K562 (cell line): Measurements from ENCODE around the gene ZNF689. TPM values are rescaled to one million over a fixed set of nuclear protein-coding genes. Genes with fewer than 3 reads are reported as not detected.

Experiments
- ATAC-seq: fragments of 200-7000 bp; cut with Tn5 transposase; 3 replicates; pipeline ENCODE4 v1.9.1; 2020; ENCODE audit warnings: moderate library complexity
- BruUV-seq: library from RNA; stranded (reverse); fragments of 400-500 nt; replicated peaks from 2 replicates; lab custom pipeline; 2021; lab: Mats Ljungman, UMichigan
- CTCF ChIA-PET: fragments of 300-600 bp; formaldehyde crosslinking; extraction: SDS; loops from one replicate; lab custom pipeline; 2021; ENCODE audit warnings: low intra/inter-chr PET ratio; lab: Yijun Ruan, JAX
- POLR2A ChIA-PET: fragments of 300-600, 350-650 bp; sonication (Branson Sonifier 250); formaldehyde crosslinking; extraction: SDS; loops from one replicate; lab custom pipeline; 2021; ENCODE audit warnings: antibody characterized with exemption, inconsistent platforms; lab: Yijun Ruan, JAX
- DNase-seq, 4 experiments: peaks; one replicate each; pipeline versions ENCODE4 v3.0.0 to v3.0.0-alpha.2; 2011 to 2018; ENCODE audit warnings: low spot score in 3 of 4, mixed read lengths in 3 of 4; ENCODE audit errors: extremely low read depth in 1 of 4
- FAIRE-seq: peaks from 2 replicates; lab custom pipeline; 2011; peaks lifted over from hg19 to GRCh38; lab: Jason Lieb, UNC
- H2AFZ ChIP-seq: 2 replicates; pipeline ENCODE4 v1.6.0; 2011; ENCODE audit warnings: low read depth, low read length, control low read depth, inconsistent platforms
- H3K27ac ChIP-seq: fragments of 200-600 bp; 3 replicates; pipeline ENCODE4 v1.8.0; 2011; ENCODE audit warnings: low read depth, mild to moderate bottlenecking, control low read depth, inconsistent platforms, low read length, moderate library complexity, mixed read lengths; ENCODE audit errors: extremely low read depth
- H3K27me3 ChIP-seq, 2 experiments: fragments of 300-600 bp in 1 of 2; 2 replicates in 1 of 2; 3 replicates in 1 of 2; pipeline versions ENCODE4 v1.6.0 to v1.8.0; 2011; ENCODE audit warnings: inconsistent platforms in 2 of 2, low read length in 2 of 2, mild to moderate bottlenecking in 1 of 2, mixed read lengths in 1 of 2, moderate library complexity in 1 of 2; ENCODE audit not compliant: control insufficient read depth in 2 of 2, insufficient read depth in 2 of 2
- H3K36me3 ChIP-seq: fragments of 300-600 bp; 3 replicates; pipeline ENCODE4 v1.8.0; 2011; ENCODE audit warnings: mild to moderate bottlenecking, low read length, inconsistent platforms; ENCODE audit not compliant: control insufficient read depth, insufficient read depth
- H3K4me1 ChIP-seq, 2 experiments: fragments of 200-600 bp in 1 of 2; replicated peaks in 1 of 2; 2 replicates in 1 of 2; 3 replicates in 1 of 2; pipeline versions ENCODE4 v1.5.1 to v1.8.0; 2011; ENCODE audit warnings: inconsistent platforms in 2 of 2, low read length in 2 of 2, mild to moderate bottlenecking in 1 of 2, mixed read lengths in 1 of 2, moderate library complexity in 1 of 2; ENCODE audit not compliant: control insufficient read depth in 2 of 2, insufficient read depth in 2 of 2
- H3K4me2 ChIP-seq: 2 replicates; pipeline ENCODE4 v1.6.1; 2011; ENCODE audit warnings: low read length, control low read depth, inconsistent platforms, mixed read lengths; ENCODE audit not compliant: insufficient read depth
- H3K4me3 ChIP-seq: fragments of 200-600 bp; sonication (generic), shearing (Covaris generic); 2 replicates; pipeline ENCODE4 v1.5.1; 2016; ENCODE audit warnings: control low read depth, inconsistent platforms
- H3K79me2 ChIP-seq: fragments of 200-600 bp; 3 replicates; pipeline ENCODE4 v1.8.0; 2011; ENCODE audit warnings: low read length, inconsistent platforms; ENCODE audit not compliant: control insufficient read depth, insufficient read depth
- H3K9ac ChIP-seq, 2 experiments: 2 replicates each; pipeline versions ENCODE4 v1.6.0 to v1.6.1; 2011; ENCODE audit warnings: low read depth in 2 of 2, low read length in 2 of 2, control low read depth in 1 of 2, inconsistent platforms in 1 of 2, mild to moderate bottlenecking in 1 of 2, mixed read lengths in 1 of 2; ENCODE audit not compliant: insufficient read depth in 1 of 2
- H3K9me1 ChIP-seq: one replicate; pipeline ENCODE4 v1.6.0; 2011; ENCODE audit warnings: inconsistent platforms, mild to moderate bottlenecking, low read length, moderate library complexity; ENCODE audit not compliant: control insufficient read depth, insufficient read depth
- H3K9me3 ChIP-seq: replicated peaks from 2 replicates; pipeline ENCODE4 v1.5.1; 2011; ENCODE audit warnings: low read depth, low read length, inconsistent platforms; ENCODE audit not compliant: control insufficient read depth, insufficient read depth
- H4K20me1 ChIP-seq: replicated peaks from 2 replicates; pipeline ENCODE4 v1.6.1; 2011; ENCODE audit warnings: low read length, inconsistent platforms, mixed read lengths; ENCODE audit not compliant: control insufficient read depth, insufficient read depth
- BRD4 ChIP-seq: fragments of 200-600 bp; sonication (generic); IDR thresholded peaks from 2 replicates; pipeline ENCODE4 v1.6.1; 2017; ENCODE audit warnings: inconsistent platforms
- CC2D1A ChIP-seq: fragments of 450-650 bp; IDR thresholded peaks from 2 replicates; pipeline ENCODE4 v1.6.1; 2017; ENCODE audit warnings: mild to moderate bottlenecking
- CEBPB ChIP-seq: fragments of 450-650 bp; IDR thresholded peaks from 2 replicates; pipeline ENCODE4 v1.6.1; 2016; ENCODE audit warnings: missing genetic modification characterization, missing compliant biosample characterization
- CREB1 ChIP-seq, 2 experiments: sonication (generic) in 1 of 2; formaldehyde crosslinking in 1 of 2; IDR thresholded peaks; 2 replicates each; pipeline versions ENCODE4 v1.6.1 to v1.8.0; 2012 to 2022; ENCODE audit warnings: inconsistent platforms in 1 of 2, mild to moderate bottlenecking in 1 of 2, missing genetic modification reagents in 1 of 2, moderate library complexity in 1 of 2
- FOS ChIP-seq: IDR thresholded peaks from 3 replicates; pipeline ENCODE4 v1.6.1; 2011; ENCODE audit not compliant: insufficient read length; ENCODE audit errors: extremely low read depth
- KDM4B ChIP-seq, 2 experiments: fragments of 450-650 bp in 1 of 2; sonication (generic) in 1 of 2; IDR thresholded peaks; 2 replicates each; pipeline ENCODE4 v1.6.1; 2016 to 2017; ENCODE audit warnings: borderline replicate concordance in 2 of 2, antibody characterized with exemption in 1 of 2, low read depth in 1 of 2, mild to moderate bottlenecking in 1 of 2
- KLF1 ChIP-seq: fragments of 450-650 bp; IDR thresholded peaks from 2 replicates; pipeline ENCODE4 v1.6.1; 2016; ENCODE audit warnings: missing genetic modification characterization, missing compliant biosample characterization
- TAF9B ChIP-seq: fragments of 450-650 bp; IDR thresholded peaks from 2 replicates; pipeline ENCODE4 v1.6.1; 2018; ENCODE audit warnings: mild to moderate bottlenecking; ENCODE audit not compliant: partially characterized antibody
- U2AF2 ChIP-seq: fragments of 200-400 bp; formaldehyde crosslinking; optimal IDR thresholded peaks from 2 replicates; pipeline ENCODE3; 2017; ENCODE audit warnings: low read depth, mild to moderate bottlenecking, low read length
- ZEB2 ChIP-seq: fragments of 450-650 bp; IDR thresholded peaks from 2 replicates; pipeline ENCODE4 v1.6.1; 2016
- ZNF143 ChIP-seq: sonication (generic); formaldehyde crosslinking; IDR thresholded peaks from 2 replicates; pipeline ENCODE4 v1.9.0; 2022; ENCODE audit warnings: mild to moderate bottlenecking, missing genetic modification reagents
- ZNF197 ChIP-seq: fragments of 200-800 bp; sonication (Bioruptor generic); IDR thresholded peaks from 2 replicates; pipeline ENCODE4 v1.6.1; 2016; ENCODE audit warnings: low read depth, missing genetic modification characterization, missing compliant biosample characterization
- ZNF445 ChIP-seq: fragments of 250-450 bp; sonication (Bioruptor Pico); IDR thresholded peaks from 2 replicates; pipeline ENCODE4 v1.4.0; 2020; ENCODE audit warnings: low read depth, mild to moderate bottlenecking, moderate library complexity
- WGBS: fragments of 100-300 bp; shearing (Covaris generic); methylation state at CpG from one replicate; pipeline ENCODE4 v1.1.6; 2016; ENCODE audit warnings: low coverage, mixed read lengths; ENCODE audit not compliant: insufficient coverage; ENCODE audit errors: missing lambda C conversion rate; 5-methylcytosine and 5-hydroxymethylcytosine counted together
- in situ Hi-C: fragments of 300-500 bp; cut with MboI; formaldehyde crosslinking; loops from 4 replicates; pipeline ENCODE4 v1.15.0; 2018; ENCODE audit warnings: inconsistent platforms, mixed read lengths
- intact Hi-C: fragments of 100-400 bp; cut with micrococcal nuclease; formaldehyde crosslinking; loops from 2 replicates; pipeline ENCODE4 v1.14.2; 2022
- polyA plus RNA-seq, 8 experiments: library from polyadenylated mRNA; depleted of rRNA in 4 of 8; stranded (reverse) in 5 of 8; unstranded in 3 of 8; fragments of >200 nt; fragmentation: Nextera tagmentation in 2 of 8; fragmentation: Illumina TruSeq in 1 of 8; extraction: Ambion mirVana in 2 of 8; extraction: Trizol in 1 of 8; gene quantifications; 2 replicates each; pipeline versions ENCODE4 v1.2.1 to v1.2.3, GENCODE V29; 2011 to 2014; ENCODE audit warnings: inconsistent platforms in 1 of 8, missing spikeins in 1 of 8
- total RNA-seq, 7 experiments: library from RNA; depleted of rRNA in 6 of 7; stranded (reverse); fragments of >200 nt in 6 of 7; fragmentation: Illumina TruSeq in 2 of 7; extraction: Trizol in 2 of 7; gene quantifications; 2 replicates each; pipeline versions ENCODE4 v1.2.1 to v1.2.3, GENCODE V29; 2011 to 2021; ENCODE audit warnings: low replicate concordance in 1 of 7
- TF ChIP-seq, protein P1 (sequence below): fragments of 250-450 bp; sonication (Bioruptor Pico); IDR thresholded peaks from 2 replicates; pipeline ENCODE4 v1.8.0; 2021; ENCODE audit warnings: borderline replicate concordance, mild to moderate bottlenecking, moderate library complexity; ENCODE audit not compliant: poor library complexity, severe bottlenecking
- TF ChIP-seq, protein P2 (sequence below): fragments of 250-450 bp; sonication (Bioruptor Pico); IDR thresholded peaks from 2 replicates; pipeline ENCODE4 v1.8.0; 2022; ENCODE audit warnings: inconsistent platforms
- TF ChIP-seq, protein P3 (sequence below): sonication (generic); formaldehyde crosslinking; IDR thresholded peaks from 2 replicates; pipeline ENCODE4 v1.8.1; 2023; ENCODE audit warnings: mild to moderate bottlenecking, missing genetic modification reagents

The ZNF689 gene
- total and polyA plus RNA-seq, 9 of the 15 experiments (the other 6 are each of a cell fraction or from before 2014, with no cell fraction given): 5.4 to 15.4 (median 10.8) TPM

DNA sequence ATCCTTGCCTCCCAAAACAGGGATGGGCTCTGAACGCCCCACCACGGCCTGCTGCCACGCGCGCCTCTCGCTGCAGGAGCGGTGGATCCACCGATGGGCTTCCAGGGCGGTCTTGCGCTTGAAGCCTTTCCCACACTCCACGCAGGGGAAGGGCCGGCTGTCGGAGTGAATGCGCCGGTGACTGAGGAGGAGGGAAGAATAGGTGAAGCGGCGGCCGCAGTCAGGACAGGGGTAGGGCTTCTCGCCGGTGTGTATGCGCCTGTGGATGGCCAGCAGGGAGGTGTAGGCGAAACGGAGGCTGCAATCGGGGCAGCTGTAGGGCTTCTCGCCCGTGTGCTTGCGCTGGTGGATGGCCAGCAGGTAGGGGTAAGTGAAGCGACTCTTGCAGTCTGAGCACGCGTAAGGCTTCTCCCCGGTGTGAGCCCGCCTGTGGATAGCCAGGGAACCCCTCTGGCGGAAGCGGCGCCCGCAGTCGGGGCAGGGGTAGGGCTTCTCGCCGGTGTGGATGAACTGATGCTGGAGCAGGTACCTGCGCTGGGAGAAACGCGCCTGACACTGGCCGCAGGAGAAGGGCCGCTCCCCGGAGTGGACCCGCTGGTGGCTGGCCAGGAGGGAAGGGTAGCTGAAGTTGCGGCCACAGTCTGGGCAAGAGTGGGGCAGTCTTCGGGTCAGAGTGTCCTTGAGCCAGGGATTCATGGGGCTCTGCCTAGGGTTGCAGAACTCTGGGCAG, 27.4 kb downstream of the ZNF689 start (continued):
- TF ChIP-seq, protein P1, sequence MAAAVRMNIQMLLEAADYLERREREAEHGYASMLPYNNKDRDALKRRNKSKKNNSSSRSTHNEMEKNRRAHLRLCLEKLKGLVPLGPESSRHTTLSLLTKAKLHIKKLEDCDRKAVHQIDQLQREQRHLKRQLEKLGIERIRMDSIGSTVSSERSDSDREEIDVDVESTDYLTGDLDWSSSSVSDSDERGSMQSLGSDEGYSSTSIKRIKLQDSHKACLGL (CRISPR knock-in tag): no peak
- TF ChIP-seq FOS (no peak), U2AF2 (no peak), ZNF445 (no peak)

DNA sequence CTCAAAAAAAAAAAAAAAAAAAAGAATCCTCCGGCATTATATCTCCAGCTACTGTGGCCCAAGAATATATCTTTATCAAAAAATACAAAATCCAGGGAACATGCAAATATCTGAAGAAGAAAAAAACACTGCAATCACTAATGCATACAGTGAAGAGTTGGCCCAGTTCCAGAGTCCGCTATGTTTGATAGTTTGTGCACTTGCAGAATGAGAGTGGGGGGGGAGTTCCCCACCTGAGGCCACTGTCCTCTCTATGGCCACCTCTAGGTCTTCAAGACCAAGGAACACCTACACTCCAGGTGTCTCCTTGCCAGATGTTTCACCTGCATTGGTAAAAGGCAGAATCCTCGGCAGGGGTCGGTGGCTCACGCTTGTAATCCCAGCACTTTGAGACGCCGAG, 28.7 kb downstream of the ZNF689 start:
- Histone ChIP-seq H3K36me3 (peaks cover 59% of the 10 kb centered on the region; the same call in 2 of the 3 replicates), H3K9me3 (no peaks in the 10 kb centered on the region), H3K9me1 (no peaks in the 10 kb centered on the region), H4K20me1 (no peaks in the 10 kb centered on the region), H3K4me3 (no peak overlapping the region), H3K4me1 (peaks cover 4 to 27% of the 10 kb centered on the region in 2 experiments; a peak in 4 of 5 replicates), H3K4me2 (no peak overlapping the region), H3K9ac (peak overlapping the region in 1 of 2 experiments; percentile 71; a peak in 2 of 4 replicates), H3K27ac (no peak overlapping the region), H3K79me2 (peaks cover 50% of the 10 kb centered on the region), H3K27me3 (no peaks in the 10 kb centered on the region), H2AFZ (no peak overlapping the region)
- 87% methylated on average over 5 of the region's 7 CpGs for WGBS
- no peak for DNase-seq
- no peak for FAIRE-seq
- BruUV-seq: no TSS peak
- intact Hi-C loops: no loop called here
- no peak for ATAC-seq
- ChIA-PET POLR2A (interaction anchor here (0.6 kb wide), 1 partner anchor 40 kb away, joined by 3 read pairs; no protein-coding TSS in a partner anchor), CTCF (no interaction called here)
- in situ Hi-C loops: no loop called here
- no peak for TF ChIP-seq KDM4B (IDR thresholded peaks at IDR 0.05; ENCODE audit: borderline replicate concordance in 2 of 2, low read depth in 1 of 2)
- TF ChIP-seq ZNF143: no peak
- no peak for TF ChIP-seq BRD4
- TF ChIP-seq ZEB2: no peak
- no peak for TF ChIP-seq TAF9B
- no peak for TF ChIP-seq CC2D1A
- TF ChIP-seq CREB1 (IDR thresholded peaks at IDR 0.05): no peak
- TF ChIP-seq CREB1 (CRISPR knock-in tag; IDR thresholded peaks at IDR 0.05): no peak
- no peak for TF ChIP-seq ZNF197 (CRISPR knock-in tag)
- TF ChIP-seq, protein P2, sequence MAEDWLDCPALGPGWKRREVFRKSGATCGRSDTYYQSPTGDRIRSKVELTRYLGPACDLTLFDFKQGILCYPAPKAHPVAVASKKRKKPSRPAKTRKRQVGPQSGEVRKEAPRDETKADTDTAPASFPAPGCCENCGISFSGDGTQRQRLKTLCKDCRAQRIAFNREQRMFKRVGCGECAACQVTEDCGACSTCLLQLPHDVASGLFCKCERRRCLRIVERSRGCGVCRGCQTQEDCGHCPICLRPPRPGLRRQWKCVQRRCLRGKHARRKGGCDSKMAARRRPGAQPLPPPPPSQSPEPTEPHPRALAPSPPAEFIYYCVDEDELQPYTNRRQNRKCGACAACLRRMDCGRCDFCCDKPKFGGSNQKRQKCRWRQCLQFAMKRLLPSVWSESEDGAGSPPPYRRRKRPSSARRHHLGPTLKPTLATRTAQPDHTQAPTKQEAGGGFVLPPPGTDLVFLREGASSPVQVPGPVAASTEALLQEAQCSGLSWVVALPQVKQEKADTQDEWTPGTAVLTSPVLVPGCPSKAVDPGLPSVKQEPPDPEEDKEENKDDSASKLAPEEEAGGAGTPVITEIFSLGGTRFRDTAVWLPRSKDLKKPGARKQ (CRISPR knock-in tag): no peak
- TF ChIP-seq, protein P3, sequence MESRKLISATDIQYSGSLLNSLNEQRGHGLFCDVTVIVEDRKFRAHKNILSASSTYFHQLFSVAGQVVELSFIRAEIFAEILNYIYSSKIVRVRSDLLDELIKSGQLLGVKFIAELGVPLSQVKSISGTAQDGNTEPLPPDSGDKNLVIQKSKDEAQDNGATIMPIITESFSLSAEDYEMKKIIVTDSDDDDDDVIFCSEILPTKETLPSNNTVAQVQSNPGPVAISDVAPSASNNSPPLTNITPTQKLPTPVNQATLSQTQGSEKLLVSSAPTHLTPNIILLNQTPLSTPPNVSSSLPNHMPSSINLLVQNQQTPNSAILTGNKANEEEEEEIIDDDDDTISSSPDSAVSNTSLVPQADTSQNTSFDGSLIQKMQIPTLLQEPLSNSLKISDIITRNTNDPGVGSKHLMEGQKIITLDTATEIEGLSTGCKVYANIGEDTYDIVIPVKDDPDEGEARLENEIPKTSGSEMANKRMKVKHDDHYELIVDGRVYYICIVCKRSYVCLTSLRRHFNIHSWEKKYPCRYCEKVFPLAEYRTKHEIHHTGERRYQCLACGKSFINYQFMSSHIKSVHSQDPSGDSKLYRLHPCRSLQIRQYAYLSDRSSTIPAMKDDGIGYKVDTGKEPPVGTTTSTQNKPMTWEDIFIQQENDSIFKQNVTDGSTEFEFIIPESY (CRISPR knock-in tag): peak; percentile 82
- TF ChIP-seq KLF1 (tag): no peak
- no peak for TF ChIP-seq CEBPB
